WTC11 (cell line): Measurements from ENCODE around the gene GDA. TPM values are rescaled to one million over a fixed set of nuclear protein-coding genes. Genes with fewer than 3 reads are reported as not detected.

Experiments used
- ESRRA ChIP-seq: sonication (generic); formaldehyde crosslinking; IDR thresholded peaks from 2 replicates; pipeline ENCODE4 v1.8.1; 2022; ENCODE audit warnings: mild to moderate bottlenecking, missing genetic modification reagents, borderline replicate concordance
- IRF2 ChIP-seq: sonication (generic); formaldehyde crosslinking; IDR thresholded peaks from 2 replicates; pipeline ENCODE4 v1.8.0; 2022; ENCODE audit warnings: low read depth, missing genetic modification reagents, borderline replicate concordance
- MYBL2 ChIP-seq: sonication (generic); formaldehyde crosslinking; IDR thresholded peaks from 2 replicates; pipeline ENCODE4 v1.8.1; 2023; ENCODE audit warnings: mild to moderate bottlenecking, moderate library complexity, missing genetic modification reagents
- TEAD1 ChIP-seq: sonication (generic); formaldehyde crosslinking; IDR thresholded peaks from 2 replicates; pipeline ENCODE4 v1.8.0; 2022; ENCODE audit warnings: mild to moderate bottlenecking, missing genetic modification reagents
- TEAD4 ChIP-seq: sonication (generic); formaldehyde crosslinking; IDR thresholded peaks from 2 replicates; pipeline ENCODE4 v1.8.0; 2022; ENCODE audit warnings: mild to moderate bottlenecking, missing genetic modification reagents
- ZNF416 ChIP-seq: fragments of 250-450 bp; sonication (Bioruptor Pico); IDR thresholded peaks from 2 replicates; pipeline ENCODE4 v1.9.0; 2021; ENCODE audit warnings: mild to moderate bottlenecking, inconsistent platforms
- total RNA-seq: library from RNA; stranded (reverse); gene quantifications from 3 replicates; pipeline ENCODE4 v1.2.3, GENCODE V29; 2021
- TF ChIP-seq, protein P1 (sequence below): fragments of 250-450 bp; sonication (Bioruptor Pico); IDR thresholded peaks from 2 replicates; pipeline ENCODE4 v1.9.0; 2021; ENCODE audit warnings: mild to moderate bottlenecking, borderline replicate concordance
- TF ChIP-seq, protein P2 (sequence below): sonication (generic); formaldehyde crosslinking; IDR thresholded peaks from 2 replicates; pipeline ENCODE4 v1.8.0; 2023; ENCODE audit warnings: missing genetic modification reagents, mild to moderate bottlenecking, borderline replicate concordance
- TF ChIP-seq, protein P3 (sequence below): sonication (generic); formaldehyde crosslinking; IDR thresholded peaks from 2 replicates; pipeline ENCODE4 v1.8.0; 2022; ENCODE audit warnings: mild to moderate bottlenecking, missing genetic modification reagents
- TF ChIP-seq, protein P4 (sequence below): sonication (generic); formaldehyde crosslinking; IDR thresholded peaks from 2 replicates; pipeline ENCODE4 v1.8.1; 2023; ENCODE audit warnings: mild to moderate bottlenecking, missing genetic modification reagents
- TF ChIP-seq, protein P5 (sequence below): fragments of 250-450 bp; sonication (Bioruptor Pico); IDR thresholded peaks from 2 replicates; pipeline ENCODE4 v1.8.0; 2021; ENCODE audit warnings: mild to moderate bottlenecking
- TF ChIP-seq, protein P6 (sequence below): sonication (generic); formaldehyde crosslinking; conservative IDR thresholded peaks from 2 replicates; pipeline ENCODE4 v1.8.1; 2023; ENCODE audit warnings: mild to moderate bottlenecking, low read depth, missing genetic modification reagents, moderate library complexity
- TF ChIP-seq, protein P7 (sequence below): sonication (generic); formaldehyde crosslinking; IDR thresholded peaks from 2 replicates; pipeline ENCODE4 v1.8.0; 2022; ENCODE audit warnings: mild to moderate bottlenecking, missing genetic modification reagents
- TF ChIP-seq, protein P8 (sequence below): sonication (generic); formaldehyde crosslinking; IDR thresholded peaks from 2 replicates; pipeline ENCODE4 v1.8.0; 2022; ENCODE audit warnings: missing genetic modification reagents
- TF ChIP-seq, protein P9 (sequence below): sonication (generic); formaldehyde crosslinking; IDR thresholded peaks from 2 replicates; pipeline ENCODE4 v1.8.0; 2022; ENCODE audit warnings: mild to moderate bottlenecking, missing genetic modification reagents

GDA gene
- total RNA-seq, 1 experiment from 2014 or later: 0.68 TPM

DNA sequence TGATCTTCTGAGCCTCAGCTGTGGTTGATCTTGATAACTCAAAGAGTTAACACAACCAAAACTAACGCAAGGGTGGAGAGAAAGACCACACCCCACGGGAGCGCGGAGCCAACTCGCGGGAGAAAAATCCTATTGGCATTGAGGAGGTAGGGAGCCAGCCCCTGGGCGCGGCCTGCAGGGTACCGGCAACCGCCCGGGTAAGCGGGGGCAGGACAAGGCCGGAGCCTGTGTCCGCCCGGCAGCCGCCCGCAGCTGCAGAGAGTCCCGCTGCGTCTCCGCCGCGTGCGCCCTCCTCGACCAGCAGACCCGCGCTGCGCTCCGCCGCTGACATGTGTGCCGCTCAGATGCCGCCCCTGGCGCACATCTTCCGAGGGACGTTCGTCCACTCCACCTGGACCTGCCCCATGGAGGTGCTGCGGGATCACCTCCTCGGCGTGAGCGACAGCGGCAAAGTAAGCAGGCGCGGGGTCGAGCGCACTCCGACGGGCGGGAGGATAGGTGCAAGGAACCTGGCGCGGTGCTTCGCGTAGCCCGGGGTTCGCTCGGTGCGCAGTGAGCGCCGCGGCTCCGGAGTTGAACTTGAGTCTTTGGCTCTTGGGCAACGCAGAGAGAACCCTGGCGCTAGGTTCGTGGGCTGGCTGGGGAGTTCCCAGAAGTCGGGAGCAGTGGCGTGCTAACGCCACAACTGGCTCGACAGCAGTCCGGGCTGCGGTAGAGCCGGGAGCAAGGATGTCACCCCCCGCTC, at the start of gene GDA (continued):
- TF ChIP-seq ESRRA (CRISPR knock-in tag) (peak; percentile 89), TEAD1 (CRISPR knock-in tag) (peak; percentile 84), MYBL2 (CRISPR knock-in tag) (peak; percentile 89), ZNF416 (CRISPR knock-in tag) (no peak), IRF2 (CRISPR knock-in tag) (no peak), TEAD4 (CRISPR knock-in tag) (no peak)
- TF ChIP-seq, protein P1, sequence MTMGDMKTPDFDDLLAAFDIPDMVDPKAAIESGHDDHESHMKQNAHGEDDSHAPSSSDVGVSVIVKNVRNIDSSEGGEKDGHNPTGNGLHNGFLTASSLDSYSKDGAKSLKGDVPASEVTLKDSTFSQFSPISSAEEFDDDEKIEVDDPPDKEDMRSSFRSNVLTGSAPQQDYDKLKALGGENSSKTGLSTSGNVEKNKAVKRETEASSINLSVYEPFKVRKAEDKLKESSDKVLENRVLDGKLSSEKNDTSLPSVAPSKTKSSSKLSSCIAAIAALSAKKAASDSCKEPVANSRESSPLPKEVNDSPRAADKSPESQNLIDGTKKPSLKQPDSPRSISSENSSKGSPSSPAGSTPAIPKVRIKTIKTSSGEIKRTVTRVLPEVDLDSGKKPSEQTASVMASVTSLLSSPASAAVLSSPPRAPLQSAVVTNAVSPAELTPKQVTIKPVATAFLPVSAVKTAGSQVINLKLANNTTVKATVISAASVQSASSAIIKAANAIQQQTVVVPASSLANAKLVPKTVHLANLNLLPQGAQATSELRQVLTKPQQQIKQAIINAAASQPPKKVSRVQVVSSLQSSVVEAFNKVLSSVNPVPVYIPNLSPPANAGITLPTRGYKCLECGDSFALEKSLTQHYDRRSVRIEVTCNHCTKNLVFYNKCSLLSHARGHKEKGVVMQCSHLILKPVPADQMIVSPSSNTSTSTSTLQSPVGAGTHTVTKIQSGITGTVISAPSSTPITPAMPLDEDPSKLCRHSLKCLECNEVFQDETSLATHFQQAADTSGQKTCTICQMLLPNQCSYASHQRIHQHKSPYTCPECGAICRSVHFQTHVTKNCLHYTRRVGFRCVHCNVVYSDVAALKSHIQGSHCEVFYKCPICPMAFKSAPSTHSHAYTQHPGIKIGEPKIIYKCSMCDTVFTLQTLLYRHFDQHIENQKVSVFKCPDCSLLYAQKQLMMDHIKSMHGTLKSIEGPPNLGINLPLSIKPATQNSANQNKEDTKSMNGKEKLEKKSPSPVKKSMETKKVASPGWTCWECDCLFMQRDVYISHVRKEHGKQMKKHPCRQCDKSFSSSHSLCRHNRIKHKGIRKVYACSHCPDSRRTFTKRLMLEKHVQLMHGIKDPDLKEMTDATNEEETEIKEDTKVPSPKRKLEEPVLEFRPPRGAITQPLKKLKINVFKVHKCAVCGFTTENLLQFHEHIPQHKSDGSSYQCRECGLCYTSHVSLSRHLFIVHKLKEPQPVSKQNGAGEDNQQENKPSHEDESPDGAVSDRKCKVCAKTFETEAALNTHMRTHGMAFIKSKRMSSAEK (CRISPR knock-in tag): no peak
- TF ChIP-seq, protein P2, sequence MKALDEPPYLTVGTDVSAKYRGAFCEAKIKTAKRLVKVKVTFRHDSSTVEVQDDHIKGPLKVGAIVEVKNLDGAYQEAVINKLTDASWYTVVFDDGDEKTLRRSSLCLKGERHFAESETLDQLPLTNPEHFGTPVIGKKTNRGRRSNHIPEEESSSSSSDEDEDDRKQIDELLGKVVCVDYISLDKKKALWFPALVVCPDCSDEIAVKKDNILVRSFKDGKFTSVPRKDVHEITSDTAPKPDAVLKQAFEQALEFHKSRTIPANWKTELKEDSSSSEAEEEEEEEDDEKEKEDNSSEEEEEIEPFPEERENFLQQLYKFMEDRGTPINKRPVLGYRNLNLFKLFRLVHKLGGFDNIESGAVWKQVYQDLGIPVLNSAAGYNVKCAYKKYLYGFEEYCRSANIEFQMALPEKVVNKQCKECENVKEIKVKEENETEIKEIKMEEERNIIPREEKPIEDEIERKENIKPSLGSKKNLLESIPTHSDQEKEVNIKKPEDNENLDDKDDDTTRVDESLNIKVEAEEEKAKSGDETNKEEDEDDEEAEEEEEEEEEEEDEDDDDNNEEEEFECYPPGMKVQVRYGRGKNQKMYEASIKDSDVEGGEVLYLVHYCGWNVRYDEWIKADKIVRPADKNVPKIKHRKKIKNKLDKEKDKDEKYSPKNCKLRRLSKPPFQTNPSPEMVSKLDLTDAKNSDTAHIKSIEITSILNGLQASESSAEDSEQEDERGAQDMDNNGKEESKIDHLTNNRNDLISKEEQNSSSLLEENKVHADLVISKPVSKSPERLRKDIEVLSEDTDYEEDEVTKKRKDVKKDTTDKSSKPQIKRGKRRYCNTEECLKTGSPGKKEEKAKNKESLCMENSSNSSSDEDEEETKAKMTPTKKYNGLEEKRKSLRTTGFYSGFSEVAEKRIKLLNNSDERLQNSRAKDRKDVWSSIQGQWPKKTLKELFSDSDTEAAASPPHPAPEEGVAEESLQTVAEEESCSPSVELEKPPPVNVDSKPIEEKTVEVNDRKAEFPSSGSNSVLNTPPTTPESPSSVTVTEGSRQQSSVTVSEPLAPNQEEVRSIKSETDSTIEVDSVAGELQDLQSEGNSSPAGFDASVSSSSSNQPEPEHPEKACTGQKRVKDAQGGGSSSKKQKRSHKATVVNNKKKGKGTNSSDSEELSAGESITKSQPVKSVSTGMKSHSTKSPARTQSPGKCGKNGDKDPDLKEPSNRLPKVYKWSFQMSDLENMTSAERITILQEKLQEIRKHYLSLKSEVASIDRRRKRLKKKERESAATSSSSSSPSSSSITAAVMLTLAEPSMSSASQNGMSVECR: no peak; the same call in 1 of the 2 replicates
- TF ChIP-seq, protein P3, sequence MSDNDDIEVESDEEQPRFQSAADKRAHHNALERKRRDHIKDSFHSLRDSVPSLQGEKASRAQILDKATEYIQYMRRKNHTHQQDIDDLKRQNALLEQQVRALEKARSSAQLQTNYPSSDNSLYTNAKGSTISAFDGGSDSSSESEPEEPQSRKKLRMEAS (CRISPR knock-in tag): peak; percentile 96
- TF ChIP-seq, protein P4, sequence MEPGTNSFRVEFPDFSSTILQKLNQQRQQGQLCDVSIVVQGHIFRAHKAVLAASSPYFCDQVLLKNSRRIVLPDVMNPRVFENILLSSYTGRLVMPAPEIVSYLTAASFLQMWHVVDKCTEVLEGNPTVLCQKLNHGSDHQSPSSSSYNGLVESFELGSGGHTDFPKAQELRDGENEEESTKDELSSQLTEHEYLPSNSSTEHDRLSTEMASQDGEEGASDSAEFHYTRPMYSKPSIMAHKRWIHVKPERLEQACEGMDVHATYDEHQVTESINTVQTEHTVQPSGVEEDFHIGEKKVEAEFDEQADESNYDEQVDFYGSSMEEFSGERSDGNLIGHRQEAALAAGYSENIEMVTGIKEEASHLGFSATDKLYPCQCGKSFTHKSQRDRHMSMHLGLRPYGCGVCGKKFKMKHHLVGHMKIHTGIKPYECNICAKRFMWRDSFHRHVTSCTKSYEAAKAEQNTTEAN (CRISPR knock-in tag): peak; percentile 55; the same call in 1 of the 2 replicates
- TF ChIP-seq, protein P5, sequence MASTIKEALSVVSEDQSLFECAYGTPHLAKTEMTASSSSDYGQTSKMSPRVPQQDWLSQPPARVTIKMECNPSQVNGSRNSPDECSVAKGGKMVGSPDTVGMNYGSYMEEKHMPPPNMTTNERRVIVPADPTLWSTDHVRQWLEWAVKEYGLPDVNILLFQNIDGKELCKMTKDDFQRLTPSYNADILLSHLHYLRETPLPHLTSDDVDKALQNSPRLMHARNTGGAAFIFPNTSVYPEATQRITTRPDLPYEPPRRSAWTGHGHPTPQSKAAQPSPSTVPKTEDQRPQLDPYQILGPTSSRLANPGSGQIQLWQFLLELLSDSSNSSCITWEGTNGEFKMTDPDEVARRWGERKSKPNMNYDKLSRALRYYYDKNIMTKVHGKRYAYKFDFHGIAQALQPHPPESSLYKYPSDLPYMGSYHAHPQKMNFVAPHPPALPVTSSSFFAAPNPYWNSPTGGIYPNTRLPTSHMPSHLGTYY (CRISPR knock-in tag): no peak
- TF ChIP-seq, protein P6, sequence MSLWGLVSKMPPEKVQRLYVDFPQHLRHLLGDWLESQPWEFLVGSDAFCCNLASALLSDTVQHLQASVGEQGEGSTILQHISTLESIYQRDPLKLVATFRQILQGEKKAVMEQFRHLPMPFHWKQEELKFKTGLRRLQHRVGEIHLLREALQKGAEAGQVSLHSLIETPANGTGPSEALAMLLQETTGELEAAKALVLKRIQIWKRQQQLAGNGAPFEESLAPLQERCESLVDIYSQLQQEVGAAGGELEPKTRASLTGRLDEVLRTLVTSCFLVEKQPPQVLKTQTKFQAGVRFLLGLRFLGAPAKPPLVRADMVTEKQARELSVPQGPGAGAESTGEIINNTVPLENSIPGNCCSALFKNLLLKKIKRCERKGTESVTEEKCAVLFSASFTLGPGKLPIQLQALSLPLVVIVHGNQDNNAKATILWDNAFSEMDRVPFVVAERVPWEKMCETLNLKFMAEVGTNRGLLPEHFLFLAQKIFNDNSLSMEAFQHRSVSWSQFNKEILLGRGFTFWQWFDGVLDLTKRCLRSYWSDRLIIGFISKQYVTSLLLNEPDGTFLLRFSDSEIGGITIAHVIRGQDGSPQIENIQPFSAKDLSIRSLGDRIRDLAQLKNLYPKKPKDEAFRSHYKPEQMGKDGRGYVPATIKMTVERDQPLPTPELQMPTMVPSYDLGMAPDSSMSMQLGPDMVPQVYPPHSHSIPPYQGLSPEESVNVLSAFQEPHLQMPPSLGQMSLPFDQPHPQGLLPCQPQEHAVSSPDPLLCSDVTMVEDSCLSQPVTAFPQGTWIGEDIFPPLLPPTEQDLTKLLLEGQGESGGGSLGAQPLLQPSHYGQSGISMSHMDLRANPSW (CRISPR knock-in tag): no peak
- TF ChIP-seq, protein P7, sequence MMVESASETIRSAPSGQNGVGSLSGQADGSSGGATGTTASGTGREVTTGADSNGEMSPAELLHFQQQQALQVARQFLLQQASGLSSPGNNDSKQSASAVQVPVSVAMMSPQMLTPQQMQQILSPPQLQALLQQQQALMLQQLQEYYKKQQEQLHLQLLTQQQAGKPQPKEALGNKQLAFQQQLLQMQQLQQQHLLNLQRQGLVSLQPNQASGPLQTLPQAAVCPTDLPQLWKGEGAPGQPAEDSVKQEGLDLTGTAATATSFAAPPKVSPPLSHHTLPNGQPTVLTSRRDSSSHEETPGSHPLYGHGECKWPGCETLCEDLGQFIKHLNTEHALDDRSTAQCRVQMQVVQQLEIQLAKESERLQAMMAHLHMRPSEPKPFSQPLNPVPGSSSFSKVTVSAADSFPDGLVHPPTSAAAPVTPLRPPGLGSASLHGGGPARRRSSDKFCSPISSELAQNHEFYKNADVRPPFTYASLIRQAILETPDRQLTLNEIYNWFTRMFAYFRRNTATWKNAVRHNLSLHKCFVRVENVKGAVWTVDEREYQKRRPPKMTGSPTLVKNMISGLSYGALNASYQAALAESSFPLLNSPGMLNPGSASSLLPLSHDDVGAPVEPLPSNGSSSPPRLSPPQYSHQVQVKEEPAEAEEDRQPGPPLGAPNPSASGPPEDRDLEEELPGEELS: peak; percentile 96; the same call in 1 of the 2 replicates
- TF ChIP-seq, protein P8, sequence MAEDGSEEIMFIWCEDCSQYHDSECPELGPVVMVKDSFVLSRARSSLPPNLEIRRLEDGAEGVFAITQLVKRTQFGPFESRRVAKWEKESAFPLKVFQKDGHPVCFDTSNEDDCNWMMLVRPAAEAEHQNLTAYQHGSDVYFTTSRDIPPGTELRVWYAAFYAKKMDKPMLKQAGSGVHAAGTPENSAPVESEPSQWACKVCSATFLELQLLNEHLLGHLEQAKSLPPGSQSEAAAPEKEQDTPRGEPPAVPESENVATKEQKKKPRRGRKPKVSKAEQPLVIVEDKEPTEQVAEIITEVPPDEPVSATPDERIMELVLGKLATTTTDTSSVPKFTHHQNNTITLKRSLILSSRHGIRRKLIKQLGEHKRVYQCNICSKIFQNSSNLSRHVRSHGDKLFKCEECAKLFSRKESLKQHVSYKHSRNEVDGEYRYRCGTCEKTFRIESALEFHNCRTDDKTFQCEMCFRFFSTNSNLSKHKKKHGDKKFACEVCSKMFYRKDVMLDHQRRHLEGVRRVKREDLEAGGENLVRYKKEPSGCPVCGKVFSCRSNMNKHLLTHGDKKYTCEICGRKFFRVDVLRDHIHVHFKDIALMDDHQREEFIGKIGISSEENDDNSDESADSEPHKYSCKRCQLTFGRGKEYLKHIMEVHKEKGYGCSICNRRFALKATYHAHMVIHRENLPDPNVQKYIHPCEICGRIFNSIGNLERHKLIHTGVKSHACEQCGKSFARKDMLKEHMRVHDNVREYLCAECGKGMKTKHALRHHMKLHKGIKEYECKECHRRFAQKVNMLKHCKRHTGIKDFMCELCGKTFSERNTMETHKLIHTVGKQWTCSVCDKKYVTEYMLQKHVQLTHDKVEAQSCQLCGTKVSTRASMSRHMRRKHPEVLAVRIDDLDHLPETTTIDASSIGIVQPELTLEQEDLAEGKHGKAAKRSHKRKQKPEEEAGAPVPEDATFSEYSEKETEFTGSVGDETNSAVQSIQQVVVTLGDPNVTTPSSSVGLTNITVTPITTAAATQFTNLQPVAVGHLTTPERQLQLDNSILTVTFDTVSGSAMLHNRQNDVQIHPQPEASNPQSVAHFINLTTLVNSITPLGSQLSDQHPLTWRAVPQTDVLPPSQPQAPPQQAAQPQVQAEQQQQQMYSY (CRISPR knock-in tag): peak; percentile 45; the same call in 1 of the 2 replicates
- TF ChIP-seq, protein P9, sequence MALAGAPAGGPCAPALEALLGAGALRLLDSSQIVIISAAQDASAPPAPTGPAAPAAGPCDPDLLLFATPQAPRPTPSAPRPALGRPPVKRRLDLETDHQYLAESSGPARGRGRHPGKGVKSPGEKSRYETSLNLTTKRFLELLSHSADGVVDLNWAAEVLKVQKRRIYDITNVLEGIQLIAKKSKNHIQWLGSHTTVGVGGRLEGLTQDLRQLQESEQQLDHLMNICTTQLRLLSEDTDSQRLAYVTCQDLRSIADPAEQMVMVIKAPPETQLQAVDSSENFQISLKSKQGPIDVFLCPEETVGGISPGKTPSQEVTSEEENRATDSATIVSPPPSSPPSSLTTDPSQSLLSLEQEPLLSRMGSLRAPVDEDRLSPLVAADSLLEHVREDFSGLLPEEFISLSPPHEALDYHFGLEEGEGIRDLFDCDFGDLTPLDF (CRISPR knock-in tag): peak; percentile 89; the same call in 1 of the 2 replicates
